ENCODE data around the gene ASAP3.

- TF ChIP-seq CTCF (IDR thresholded peaks at IDR 0.05; ENCODE audit: insufficient read depth, low read length, poor library complexity, severe bottlenecking) (no peak), EZH2phosphoT487 (conservative IDR thresholded peaks at IDR 0.05; ENCODE audit: low read length) (no peak)
Measured at GRCh38 chr1:23528250-23528978, 44.4 kb upstream of the ASAP3 start.

Data from SU-DHL-6 (cell line).